ENCODE data around the gene KDM5B.

Gene KDM5B

DNA sequence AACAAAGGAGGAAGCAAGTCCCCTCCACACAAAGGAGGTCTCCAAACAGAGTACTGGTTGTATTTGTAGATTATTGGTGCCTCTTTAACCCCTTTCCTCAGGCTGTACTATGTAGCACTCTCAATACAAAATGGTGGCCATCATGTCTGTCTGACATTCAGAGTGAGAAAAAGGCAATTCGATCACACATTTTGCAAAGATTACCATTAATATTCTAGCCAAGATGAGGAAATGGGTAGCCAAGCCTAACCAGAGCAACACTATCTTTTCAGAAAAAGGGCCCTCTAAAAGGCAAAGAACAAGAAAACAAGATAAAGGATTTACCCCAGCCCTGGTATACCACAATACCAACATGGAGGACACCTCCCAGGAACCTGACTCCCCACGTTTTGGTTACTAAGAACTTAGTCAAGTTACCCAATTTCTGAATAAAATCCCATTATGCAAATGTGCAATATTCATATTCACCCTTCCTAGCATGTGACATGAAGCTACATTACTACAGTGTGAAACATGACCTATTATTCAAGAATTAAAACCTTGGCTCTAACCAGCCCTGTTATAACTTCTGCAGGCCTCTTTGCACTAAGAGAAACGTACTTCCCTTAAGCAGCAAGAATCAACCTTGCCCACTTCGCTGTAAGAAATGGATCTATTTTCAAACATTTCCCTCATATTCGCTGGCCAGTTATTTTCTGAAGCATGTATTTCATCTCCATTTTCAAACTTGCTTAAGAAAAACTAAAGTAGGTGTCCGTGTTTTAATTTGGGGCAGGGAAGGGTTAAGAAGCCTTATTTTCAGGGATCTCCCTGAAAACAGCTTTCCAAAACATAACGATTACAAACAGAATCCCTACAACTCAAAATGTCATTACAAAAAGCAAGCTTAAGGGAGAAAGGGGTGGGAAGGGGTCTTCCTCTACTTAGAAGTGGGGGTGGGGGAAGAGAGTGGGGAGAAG is 2.1 kb downstream of the KDM5B start:
- H3K27ac ChIP-seq, result peak overlapping the region; percentile 88
- TF ChIP-seq, protein P1, sequence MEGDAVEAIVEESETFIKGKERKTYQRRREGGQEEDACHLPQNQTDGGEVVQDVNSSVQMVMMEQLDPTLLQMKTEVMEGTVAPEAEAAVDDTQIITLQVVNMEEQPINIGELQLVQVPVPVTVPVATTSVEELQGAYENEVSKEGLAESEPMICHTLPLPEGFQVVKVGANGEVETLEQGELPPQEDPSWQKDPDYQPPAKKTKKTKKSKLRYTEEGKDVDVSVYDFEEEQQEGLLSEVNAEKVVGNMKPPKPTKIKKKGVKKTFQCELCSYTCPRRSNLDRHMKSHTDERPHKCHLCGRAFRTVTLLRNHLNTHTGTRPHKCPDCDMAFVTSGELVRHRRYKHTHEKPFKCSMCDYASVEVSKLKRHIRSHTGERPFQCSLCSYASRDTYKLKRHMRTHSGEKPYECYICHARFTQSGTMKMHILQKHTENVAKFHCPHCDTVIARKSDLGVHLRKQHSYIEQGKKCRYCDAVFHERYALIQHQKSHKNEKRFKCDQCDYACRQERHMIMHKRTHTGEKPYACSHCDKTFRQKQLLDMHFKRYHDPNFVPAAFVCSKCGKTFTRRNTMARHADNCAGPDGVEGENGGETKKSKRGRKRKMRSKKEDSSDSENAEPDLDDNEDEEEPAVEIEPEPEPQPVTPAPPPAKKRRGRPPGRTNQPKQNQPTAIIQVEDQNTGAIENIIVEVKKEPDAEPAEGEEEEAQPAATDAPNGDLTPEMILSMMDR (conservative IDR thresholded peaks at IDR 0.05), result no peak

DNA sequence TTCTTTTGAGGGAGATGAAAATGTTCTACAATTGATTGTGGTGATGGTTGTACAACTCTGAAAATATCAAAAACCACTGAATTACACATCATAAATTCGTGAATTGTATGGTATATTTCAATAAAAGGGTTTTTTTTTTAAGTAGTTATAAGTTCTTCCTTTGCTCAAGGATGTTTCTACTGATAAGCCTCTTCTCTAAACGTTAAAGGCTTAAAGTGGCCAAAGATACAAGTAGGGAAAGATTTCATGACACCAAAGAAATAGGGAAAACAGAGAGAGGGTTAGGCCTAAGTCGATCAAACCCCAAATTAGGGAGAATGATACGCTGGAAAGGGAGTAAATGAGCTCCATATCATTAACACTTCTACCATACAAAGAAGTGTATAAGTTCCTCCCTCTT is 4.1 kb downstream of the KDM5B start:
- no peak overlapping the region for H3K27ac ChIP-seq

DNA sequence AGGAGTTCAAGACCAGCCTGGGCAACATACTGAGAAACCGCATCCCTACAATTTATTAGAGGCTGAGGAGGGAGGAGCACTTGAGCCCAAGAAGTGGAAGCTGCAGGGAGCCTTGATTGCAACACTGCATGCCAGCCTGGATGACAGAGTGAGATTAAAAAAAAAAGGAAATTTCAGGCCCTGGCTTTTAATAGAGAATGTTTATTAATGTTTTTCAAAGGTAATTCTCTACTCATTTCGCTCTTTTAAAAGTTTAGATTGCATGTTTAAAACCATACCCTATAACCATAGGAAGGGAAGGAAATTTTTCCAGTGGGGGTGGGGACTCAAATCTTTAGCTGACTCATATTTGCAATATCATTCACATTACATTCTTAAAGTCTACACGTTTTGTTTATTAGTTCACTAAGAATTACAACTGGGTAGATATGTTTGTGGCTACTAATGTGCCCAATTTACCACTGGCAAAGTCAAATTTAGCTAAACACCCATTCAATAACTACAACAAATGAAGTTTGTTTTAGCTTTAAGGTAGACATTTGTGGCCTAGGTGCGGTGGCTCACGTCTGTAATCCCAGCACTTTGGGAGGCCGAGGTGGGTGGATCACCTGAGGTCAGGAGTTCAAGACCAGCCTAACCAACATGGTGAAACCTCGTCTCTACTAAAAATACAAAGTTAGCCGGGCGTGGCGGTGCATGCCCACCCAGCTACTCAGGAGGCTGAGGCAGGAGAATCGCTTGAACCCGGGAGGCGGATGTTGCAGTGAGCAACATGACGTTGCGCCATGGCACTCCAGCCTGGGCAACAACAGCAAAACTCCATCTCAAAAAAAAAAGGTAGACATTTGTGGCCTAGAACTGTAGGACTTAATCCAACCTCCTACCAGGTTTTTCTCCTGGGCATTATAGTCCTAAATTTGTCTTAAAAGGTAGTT is 5.0 kb downstream of the KDM5B start:
- TF ChIP-seq, protein P1 (conservative IDR thresholded peaks at IDR 0.05), result no peak
- no peak overlapping the region for H3K27ac ChIP-seq

More for the DNA sequence above, 4.1 kb downstream of the KDM5B start:
- TF ChIP-seq, protein P1 (conservative IDR thresholded peaks at IDR 0.05), result no peak

DNA sequence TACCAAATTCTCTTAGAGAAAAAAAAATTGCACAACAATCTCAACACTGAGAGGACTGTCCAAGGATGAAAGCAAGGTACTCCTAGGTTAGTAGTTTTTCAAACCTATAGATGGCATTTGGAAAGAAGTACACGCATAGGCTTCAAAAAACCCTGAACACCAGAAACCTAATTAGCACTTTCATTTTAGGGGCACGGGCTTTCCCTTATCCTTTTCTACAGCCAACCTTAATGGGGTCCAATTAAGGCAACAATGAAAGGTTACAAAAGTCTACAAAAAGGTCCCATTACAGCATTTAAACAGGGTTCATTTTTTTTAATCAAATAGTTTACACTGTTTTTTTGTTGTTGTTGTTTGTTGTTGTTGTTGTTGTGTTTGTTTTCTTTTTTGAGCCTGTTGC is 6.2 kb downstream of the KDM5B start:
- TF ChIP-seq, protein P1 (conservative IDR thresholded peaks at IDR 0.05), result no peak
- no peak overlapping the region for H3K27ac ChIP-seq

DNA sequence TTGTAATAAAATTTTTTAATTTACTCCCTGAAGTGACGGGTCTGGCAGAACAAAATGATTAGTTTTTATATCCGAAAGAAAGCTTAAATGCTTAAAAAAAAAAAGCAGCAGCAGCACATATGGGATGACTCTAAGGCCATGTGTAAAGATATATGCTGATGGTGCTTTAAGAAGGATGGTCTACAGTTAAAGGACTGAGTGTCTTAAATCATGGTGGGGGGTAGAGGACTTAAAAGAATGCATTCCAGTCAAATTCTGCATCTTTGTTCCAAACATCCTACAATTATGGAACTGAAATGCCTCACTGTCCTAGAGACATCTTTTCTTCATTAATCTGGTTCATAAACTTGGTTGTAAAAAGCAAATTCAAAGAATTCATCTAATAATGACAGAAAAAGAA is 7.0 kb downstream of the KDM5B start:
- TF ChIP-seq, protein P1 (conservative IDR thresholded peaks at IDR 0.05), result no peak
- H3K27ac ChIP-seq, result no peak overlapping the region

DNA sequence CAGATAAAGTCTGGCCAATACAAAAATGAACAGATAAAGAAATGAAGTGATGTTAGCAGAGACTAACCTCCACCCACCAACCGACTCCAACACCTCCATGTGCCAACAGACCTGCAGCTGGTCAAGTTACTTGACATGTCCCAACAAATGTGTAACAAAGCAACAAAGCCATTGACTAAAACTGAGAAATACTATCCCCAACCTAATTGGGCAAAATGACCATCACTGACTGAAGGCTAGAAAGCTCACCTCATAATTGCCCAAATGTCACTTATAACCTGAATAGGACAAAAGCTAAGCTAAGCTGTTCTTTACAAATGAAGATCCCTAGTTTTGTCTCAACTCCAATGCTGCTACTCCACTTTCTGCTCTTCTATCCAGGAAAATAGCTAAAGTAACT is 7.5 kb downstream of the KDM5B start:
- TF ChIP-seq, protein P1 (conservative IDR thresholded peaks at IDR 0.05), result no peak
- H3K27ac ChIP-seq, result no peak overlapping the region

DNA sequence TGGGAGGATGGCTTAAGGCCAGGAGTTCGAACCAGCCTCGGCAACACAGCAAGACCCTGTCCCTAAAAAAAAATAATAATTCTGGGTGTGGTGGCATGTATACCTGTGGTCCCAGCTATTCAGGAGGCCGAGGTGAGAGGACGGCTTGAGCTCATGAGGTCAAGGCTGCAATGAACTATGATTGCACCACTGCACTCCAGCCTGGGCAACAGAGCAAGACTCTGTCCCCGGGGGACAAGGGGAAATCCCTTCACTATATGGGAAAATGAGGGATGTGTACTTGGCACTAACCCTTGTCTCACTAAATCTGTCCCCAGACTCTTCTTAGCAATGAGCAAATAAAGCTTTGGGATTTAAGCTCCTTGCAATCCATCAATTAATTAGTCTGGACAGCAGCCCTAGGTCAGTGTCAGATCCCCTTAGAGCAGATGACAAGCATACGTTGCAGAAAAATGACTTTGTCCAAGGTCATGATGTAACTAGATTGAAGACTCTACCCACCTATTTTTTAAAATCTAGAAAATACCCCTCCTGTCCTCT is 9.4 kb downstream of the KDM5B start:
- no peak overlapping the region for H3K27ac ChIP-seq
- TF ChIP-seq, protein P1 (conservative IDR thresholded peaks at IDR 0.05), result no peak

All from VCaP (cell line).